GM18861 (cell line): ENCODE results near the gene MRTFB.
"Not testable (repeated sequence)": the region's sequence is repeated elsewhere in the genome, so short reads cannot be mapped to it uniquely, and the experiment has no call there.

Experiments
- ATAC-seq: cut with Tn5 transposase; IDR thresholded peaks from one replicate; pipeline ENCODE4 v1.9.1; 2021; ENCODE audit not compliant: unreplicated experiment

The MRTFB gene, protein sequence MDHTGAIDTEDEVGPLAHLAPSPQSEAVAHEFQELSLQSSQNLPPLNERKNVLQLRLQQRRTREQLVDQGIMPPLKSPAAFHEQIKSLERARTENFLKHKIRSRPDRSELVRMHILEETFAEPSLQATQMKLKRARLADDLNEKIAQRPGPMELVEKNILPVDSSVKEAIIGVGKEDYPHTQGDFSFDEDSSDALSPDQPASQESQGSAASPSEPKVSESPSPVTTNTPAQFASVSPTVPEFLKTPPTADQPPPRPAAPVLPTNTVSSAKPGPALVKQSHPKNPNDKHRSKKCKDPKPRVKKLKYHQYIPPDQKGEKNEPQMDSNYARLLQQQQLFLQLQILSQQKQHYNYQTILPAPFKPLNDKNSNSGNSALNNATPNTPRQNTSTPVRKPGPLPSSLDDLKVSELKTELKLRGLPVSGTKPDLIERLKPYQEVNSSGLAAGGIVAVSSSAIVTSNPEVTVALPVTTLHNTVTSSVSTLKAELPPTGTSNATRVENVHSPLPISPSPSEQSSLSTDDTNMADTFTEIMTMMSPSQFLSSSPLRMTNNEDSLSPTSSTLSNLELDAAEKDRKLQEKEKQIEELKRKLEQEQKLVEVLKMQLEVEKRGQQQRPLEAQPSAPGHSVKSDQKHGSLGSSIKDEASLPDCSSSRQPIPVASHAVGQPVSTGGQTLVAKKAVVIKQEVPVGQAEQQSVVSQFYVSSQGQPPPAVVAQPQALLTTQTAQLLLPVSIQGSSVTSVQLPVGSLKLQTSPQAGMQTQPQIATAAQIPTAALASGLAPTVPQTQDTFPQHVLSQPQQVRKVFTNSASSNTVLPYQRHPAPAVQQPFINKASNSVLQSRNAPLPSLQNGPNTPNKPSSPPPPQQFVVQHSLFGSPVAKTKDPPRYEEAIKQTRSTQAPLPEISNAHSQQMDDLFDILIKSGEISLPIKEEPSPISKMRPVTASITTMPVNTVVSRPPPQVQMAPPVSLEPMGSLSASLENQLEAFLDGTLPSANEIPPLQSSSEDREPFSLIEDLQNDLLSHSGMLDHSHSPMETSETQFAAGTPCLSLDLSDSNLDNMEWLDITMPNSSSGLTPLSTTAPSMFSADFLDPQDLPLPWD

DNA sequence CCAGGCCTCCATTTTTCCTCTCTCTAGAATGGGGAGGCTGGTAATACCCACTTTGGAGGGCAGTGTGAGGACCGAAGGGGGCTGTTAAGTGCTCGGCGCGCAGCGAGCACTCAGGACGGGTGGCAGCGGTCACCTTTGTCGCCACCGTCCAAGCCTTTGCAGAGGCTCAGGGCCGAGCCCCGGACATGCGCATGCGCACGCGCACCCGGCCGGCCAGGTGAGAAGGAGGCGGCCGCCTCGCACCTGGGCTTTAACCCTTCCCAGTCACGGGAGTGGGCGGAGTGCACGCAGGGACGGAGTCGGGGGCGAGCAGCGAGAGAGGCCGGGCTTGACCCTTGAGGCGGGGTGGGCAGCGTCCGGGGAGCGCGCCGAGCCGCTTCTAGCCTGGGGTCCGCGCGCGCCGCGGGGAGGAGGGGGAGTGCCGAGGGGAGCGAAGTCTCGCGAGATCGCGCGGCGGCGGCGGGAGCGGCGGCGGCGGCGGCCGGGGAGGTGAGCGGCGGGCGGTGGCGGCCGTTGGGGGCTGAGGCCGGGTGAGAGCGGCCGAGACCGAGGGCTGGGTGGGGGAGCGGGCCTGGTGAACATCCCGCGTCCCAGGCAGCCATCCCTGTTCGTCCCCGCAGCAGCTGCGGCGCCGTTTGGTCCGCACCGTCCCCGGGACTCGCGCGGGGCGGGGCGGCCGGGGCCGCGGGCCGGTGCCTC lies at the start of gene MRTFB:
Gene MRTFB, plus strand, starts transcription at position 443 of the 699 bp plus-strand sequence. CDS start 69,288 bp downstream, outside the sequence.
- peak; percentile 55 for ATAC-seq

DNA sequence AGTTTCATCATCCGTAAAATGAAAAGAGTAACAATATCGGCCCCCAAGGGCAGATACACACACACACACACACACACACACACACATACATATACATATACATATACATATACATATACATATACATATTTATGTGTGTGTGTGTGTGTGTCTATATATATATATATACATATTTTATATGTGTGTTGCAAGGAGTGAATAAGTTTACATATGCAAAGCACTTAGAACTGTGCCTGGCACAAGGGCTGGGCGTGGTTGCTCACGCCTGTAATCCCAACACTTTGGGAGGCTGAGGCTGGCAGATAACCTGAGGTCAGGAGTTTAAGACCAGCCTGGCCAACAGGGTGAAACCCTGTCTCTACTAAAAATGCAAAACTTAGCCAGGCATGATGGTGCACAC lies 47.6 kb upstream of the MRTFB start:
- ATAC-seq = not testable (repeated sequence)

DNA sequence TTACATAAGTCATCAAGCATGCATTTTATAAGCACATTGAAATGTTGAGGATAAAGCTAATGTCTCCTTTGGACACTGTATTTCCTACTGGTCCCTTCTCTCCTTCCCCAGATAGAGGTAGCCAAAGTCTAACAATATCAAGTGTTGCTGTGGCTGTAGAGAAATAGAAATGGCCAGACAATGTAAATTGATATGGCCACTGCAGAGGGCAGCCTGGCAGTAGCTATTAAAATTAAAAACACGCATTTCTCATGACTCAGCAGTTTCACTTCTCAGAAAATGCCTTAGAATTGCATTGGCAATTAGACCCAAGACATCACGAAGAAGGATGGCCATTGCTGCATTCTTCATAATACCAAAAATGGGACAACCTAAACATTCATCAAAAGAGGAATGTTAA lies 46.8 kb upstream of the MRTFB start:
- no peak for ATAC-seq

DNA sequence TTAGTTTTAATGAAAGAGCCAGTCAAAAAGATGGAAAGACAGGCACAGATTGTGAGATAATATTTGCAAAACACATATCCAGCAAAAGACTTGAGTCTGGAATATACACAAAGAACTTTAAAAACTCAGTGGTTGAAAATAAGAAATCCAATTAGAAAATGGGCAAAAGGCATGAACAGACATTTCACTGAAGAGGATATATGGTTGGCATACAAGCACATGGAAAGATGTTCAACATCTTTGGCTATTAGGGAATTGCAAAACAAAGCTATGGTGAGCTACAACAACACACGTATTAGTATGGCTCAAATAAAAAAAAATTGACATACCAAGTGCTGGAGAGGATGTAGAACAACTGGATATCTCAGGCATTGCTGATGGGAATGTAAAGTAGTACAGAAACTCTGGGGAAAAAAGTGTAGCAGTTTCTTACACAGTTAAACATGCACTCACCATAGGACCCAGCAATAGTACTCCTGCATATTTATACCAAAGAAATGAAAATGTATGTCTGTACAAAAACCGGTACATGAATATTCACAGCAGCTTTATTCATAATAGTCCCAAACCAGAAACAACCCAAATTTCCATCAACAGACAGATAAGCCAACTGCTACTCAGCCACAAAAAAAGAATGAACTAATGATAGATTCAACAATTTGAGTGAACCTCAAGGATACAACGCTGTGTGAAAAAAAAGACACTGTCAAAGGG lies 44.4 kb upstream of the MRTFB start:
- ATAC-seq = no peak

DNA sequence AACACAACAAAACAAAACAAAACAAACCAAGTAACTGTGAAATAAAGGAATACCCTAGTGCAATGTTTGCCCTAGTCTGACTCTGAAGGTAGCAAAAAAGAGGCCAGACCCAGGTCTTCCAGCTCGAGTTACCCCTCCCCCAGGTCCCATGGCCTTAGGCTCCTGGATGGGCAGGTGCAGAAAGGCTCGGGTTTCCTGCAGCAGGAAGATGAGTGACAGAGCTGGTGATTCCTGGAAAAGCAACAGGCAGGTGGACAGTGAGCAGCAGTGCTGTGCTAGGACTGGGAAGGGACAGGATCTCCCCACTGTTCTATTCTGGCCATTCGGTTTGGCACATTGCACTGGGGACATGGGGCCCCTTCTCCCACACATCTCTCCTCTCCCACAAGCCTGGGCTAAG lies 42.9 kb upstream of the MRTFB start:
- ATAC-seq = no peak

DNA sequence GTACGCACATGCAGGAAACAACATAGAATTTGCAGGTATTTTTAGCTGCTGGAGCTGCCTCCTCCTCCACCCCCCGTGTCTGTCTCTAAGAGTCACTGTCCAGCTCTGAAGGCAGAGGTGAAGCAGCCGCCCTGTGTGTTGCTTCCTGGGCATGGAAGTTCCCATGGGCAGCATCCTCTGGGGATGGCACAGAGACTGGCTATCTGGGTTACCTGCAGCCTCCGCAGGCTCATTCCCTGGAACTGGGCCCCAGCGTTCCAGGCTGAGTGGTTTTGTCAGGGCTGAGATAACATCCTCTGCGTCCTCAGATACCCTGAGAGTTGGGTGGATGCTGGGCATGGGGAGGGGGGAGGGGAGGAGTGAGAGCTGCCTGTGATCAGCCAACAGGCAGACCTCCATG lies 41.5 kb upstream of the MRTFB start:
- no peak for ATAC-seq

DNA sequence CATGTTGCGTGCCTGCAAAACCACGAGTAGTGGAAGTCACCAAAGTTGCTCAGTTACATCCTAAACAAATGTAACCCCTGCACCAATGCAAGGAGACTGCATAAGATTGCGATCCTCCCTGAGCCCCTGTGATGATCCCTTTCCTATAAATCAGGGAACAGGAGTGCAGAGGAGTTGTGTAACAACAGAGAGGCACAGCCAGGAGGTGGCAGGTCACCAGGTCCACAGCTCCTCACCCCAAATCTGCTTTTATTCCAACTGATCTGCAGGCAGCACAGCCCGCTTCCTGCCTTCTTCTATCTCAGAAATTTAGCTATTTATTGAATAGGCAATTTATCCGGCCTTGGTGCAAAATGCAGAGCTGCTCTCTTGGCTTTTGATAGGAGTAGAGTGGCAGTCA lies 36.0 kb upstream of the MRTFB start:
- no peak for ATAC-seq

DNA sequence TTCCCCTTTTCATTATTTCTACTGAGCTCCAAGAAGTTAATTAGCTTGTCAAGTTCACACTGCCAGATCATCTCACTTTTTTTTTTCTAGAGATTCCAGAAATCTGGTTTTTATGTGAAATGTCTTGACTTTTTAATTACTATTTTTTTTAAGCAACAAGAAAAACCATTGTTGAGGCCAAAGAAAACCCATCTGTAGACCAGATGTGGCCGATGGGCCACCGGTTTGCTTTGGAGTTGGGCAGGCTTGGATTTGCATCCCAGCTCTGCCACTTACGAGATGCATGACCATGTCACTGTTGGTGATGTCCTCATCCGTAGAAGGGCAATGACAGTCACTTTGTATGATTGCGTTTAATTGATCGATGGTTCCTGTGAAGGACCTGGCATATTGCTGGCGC lies 34.2 kb upstream of the MRTFB start:
- ATAC-seq = no peak

DNA sequence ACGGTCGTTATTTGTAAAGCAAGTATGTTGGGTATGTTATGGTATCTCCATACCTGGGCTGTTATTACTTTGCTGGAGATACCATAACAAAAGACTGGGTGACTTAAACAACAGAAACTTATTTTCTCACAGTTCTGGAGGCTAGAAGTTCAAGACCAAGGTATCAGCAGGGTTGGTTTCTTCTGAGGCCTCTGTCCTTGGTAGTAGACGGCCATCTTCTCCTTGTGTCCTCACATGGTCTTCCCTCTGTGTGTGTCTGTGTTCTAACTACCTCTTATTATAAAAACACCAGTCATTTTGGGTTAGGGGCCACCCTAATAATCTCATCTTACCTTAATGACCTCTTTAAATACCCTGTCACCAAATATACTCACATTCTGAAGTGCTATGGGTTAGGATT lies 33.2 kb upstream of the MRTFB start:
- ATAC-seq = no peak

DNA sequence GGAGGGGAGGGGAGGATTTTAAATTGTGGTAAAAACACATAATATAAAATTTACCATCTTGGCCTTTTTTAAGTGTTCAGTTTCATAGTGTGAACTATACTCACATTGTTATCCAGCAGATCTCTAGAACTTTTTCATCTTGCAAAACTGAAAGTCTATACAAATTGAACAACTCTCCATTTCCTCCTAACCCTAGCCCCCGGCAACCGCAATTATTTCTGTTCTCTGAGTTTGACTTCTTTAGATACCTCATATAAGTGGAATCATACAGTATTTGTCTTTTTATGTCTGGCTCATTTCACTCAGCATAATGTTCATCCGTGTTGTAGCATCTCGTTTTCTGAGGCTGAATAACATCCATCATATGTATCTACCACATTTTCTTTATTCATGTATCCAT lies 30.0 kb upstream of the MRTFB start:
- ATAC-seq = no peak

DNA sequence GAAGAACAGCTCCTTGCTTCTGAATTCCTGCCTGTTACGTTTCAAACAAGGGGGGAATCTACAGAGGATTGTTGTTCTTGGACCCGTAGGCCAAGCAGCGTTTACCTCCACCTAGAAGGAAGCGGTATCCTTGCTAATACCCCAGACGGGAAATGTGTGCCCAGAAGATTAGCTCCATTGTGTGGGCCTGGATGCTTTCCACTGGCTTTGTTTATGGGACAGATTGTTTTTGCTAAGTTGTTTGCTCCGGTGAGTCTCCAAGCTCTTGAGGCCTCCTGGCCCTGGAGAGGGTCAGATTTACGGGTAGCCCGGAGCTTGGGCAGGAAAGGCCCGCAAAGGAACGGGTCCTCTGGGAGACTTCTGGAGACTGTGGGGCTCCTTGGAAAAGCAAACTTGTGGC lies 28.4 kb upstream of the MRTFB start:
- ATAC-seq = no peak

DNA sequence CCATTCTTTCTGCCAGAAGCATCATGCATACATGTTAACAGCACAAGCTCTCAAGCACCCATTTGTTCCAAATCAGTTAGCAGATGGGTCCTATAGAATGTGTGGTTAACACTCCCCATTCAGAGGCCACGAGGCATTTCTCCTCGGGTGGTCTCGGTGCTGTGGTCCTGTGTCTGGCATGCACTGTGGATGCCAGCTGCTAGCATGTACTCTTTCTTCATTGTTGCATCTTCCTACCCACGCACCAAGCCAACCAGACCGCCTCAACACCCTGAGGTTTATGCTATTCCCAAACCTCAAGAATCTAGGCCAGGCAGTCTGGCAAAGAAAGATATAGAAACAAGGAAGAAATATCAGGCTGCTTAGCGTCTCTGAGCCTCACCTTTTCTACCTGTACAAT lies 27.8 kb upstream of the MRTFB start:
- ATAC-seq = no peak

DNA sequence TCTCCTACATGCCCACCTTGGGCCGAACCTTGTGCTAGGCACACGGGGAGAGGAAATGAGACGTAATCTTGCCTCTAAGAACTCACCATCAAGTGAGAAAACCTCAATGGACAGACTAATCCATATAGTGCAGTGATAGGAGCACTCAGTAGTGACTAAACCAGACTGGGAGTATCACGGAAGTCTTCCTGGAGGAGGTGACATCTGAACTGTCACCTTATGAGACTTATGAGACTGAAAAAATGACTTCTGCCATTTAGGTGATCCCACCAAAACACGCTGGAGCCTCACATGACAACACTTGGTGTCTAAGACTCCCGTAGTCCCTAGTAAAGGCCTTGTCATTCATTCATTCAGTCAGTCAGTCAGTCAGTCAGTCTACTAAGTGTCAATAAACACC lies 27.3 kb upstream of the MRTFB start:
- ATAC-seq = no peak

DNA sequence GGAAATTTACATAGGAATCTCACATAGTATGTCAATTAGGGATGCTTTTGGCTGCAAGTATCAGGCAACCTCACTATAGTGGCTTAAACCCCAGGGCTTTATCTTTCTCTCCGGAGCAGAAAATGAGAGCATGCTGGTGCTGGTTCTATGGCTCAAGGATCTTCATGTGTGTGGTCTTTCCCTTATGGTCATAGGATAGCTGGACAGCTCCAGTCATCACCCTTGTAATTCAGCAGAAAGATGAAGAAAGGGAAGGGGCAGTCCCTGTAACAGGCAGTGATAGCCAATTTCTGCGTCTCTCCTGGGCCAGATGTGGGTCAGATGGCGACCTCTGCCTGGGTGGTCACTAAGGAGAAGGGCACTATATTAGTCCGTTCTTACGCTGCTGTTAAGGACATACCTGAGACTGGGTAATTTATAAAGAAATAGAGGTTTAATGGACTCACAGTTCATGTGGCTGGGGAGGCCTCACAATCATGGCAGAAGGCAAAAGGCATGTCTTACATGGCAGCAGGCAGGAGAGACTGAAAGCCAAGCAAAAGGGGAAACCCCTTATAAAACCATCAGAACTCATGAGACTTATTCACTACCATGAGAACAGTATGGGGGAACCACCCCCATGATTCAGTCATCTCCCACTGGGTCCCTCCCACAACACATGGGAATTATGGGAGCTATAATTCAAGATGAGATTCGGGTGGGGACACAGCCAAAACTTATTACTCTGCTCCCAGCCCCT lies 23.8 kb upstream of the MRTFB start:
- not testable (repeated sequence) for ATAC-seq

DNA sequence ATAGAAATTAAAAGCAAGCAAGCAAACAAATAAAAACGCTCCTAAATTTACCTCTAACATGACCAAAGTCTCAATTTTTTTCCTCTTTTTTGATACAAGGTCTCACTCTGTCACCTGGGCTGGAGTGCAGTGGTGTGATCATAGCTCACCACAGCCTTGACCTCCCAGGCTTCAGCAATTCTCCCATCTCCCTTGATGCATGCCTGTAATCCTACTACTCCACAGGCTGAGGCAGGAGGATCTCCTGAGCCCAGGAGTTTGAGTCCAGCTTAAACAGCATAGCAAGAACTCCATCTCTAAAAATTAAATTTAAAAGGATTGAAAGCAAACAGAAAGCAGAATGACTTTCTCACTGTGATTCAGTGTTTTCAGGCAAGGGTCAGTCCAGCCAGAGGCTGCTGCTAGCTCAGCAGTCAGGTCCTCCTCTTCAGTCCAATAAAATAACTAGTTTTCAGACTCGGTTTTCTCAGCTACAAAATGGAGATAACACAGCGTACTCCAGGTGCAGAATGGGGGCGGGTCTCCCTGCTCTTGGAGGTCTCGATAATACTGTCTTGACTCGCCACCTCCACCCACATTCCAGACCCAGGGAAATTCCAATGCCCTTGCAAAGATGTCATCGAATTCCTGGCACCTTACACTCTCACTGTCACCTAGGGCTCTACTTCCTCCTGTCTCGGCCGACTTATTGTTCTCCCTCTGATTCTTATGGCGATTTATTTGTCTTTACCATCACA lies 20.7 kb upstream of the MRTFB start:
- no peak for ATAC-seq

DNA sequence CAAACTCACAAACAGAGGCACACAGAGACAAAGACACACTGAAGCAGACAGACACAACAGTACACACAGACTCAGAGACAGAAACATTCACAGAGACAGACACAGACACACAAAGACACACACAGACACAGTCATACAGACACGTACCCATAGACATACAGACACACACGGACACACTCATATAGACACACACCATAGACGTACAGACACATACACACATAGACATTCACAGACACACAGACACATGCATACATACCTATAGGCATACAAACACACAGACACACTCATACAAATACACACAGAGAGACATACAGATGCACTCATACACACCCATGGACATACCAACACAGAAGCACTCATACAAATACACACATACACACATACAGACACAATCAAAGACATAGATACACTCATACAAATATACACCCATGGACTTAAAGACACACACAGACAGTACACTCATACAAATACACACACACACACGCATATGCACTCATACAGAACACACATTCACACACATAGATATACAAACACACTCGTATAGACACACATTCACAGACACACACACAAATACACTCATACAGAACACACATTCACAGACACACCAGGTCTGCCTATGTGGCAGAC lies 19.9 kb upstream of the MRTFB start:
- ATAC-seq = no peak

DNA sequence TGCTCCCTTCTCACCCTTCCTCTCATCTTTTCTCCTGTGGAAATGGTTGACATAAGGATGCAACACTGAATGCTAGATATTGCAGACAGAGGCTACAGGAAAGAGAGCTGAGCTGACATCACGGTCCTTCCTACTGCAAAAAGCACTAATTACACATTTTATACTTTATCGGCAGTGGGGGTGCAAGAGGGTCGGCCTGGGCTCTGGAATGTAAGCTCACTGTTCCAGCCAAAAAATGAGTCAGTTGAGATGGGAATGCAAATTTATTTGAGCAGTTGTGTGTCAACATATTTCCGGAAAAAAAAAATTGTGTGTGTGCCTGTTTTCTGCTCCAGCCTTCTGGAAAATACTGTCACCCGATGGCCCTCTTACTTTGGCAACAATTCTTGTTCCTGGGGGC lies 14.1 kb upstream of the MRTFB start:
- no peak for ATAC-seq

DNA sequence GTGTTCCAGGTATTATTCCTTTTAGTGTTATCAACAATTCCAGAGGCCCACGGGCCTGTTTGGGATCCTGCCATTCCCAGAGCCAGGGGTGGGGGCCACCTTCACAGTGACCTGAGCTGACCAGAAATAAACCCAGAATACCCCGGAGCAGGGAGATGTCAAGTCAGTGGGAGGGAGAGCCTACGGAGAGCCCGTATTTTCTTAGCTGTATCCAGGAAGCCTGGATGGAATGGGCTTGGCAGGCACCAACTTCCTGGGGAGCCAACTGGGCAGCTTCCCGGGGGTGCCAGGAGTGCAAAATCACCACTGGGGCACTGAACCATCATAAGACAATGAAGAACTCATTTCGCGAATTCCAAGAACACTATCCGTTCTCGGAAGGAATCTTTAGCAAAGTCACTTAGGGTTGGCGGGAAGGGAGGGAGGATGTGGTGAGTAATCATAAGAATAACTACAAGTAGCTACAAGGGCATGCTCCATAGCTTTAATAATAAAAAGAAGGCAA lies 13.2 kb upstream of the MRTFB start:
- no peak for ATAC-seq
